GM18502 (cell line): ENCODE data around the gene PPM1A.

Experiments
- ATAC-seq: cut with Tn5 transposase; IDR thresholded peaks from one replicate; pipeline ENCODE4 v1.9.1; 2021; ENCODE audit warnings: mild to moderate bottlenecking; ENCODE audit not compliant: unreplicated experiment, poor library complexity

PPM1A gene

DNA sequence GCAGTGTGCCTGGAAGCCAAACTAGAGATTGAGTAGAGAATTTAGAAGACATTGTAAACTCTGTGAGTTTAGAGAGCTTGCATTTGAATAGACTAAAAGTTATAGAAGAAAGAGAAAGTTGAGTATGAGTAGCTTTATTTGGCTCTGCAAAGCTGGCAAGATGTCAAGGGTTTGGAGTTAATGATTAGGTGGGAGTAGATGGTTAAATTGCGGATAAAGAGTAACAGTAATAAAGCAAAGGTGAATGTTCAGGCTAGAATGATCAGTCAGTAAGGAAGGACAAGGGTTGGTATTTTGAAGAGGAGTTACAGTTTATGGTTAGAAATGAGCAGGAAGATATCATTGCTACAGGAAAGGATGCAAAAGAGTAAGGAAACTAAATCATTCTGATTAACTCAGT lies 5.2 kb downstream of the PPM1A start:
- ATAC-seq: no peak

GRCh38 chr14:60257865-60258264 lies 8.8 kb downstream of the PPM1A start:
- no peak for ATAC-seq

GRCh38 chr14:60265163-60265562 lies 16.1 kb downstream of the PPM1A start:
- no peak for ATAC-seq

- ATAC-seq: no peak
These were observed 17.3 kb downstream of the PPM1A start for GRCh38 chr14:60266021-60266937.

GRCh38 chr14:60272177-60272576 lies 23.2 kb downstream of the PPM1A start:
- no peak for ATAC-seq

- ATAC-seq: no peak
These were observed 24.9 kb downstream of the PPM1A start for GRCh38 chr14:60273956-60274355.

- no peak for ATAC-seq
These were observed 25.4 kb downstream of the PPM1A start for GRCh38 chr14:60274448-60274847.

DNA sequence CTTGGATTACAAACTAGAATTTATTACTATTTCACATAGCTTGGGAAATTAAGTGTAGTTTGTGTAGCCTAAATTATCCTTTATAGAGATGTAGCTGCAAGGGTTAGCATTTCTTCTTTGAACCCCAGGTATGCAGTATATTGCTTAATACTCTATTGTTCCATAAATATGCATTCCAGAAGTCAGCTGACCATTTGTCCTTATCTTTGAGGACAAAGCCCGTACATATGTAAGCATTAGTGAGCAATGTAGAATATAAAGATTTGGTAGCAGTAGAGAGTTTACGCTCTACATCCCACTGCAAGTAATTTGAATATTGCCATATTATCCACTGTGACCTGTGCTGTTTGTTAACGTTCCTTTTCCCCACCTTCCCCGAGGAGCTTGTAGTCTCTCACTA lies 26.9 kb downstream of the PPM1A start:
- no peak for ATAC-seq

DNA sequence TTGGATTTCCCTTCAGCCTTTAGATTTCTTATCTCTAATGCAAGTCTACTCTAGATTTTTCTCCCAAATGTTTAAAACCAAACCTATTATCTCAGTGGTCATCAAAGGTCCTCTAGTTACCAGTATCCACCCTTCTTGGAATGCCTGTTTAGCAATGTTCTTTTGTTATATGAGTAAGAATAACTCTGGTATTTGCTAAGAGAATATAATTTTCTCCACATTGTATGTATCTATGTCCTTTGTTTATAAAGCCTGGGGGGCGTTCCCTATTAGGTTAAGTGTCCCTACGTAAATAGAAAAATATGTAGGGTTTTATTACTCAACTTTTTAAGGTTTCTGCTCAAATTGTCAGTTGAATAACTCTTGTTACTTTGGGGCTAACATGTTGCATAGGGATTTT lies 27.3 kb downstream of the PPM1A start:
- no peak for ATAC-seq

- no peak for ATAC-seq
These were observed 28.7 kb downstream of the PPM1A start for GRCh38 chr14:60277605-60278190.

DNA sequence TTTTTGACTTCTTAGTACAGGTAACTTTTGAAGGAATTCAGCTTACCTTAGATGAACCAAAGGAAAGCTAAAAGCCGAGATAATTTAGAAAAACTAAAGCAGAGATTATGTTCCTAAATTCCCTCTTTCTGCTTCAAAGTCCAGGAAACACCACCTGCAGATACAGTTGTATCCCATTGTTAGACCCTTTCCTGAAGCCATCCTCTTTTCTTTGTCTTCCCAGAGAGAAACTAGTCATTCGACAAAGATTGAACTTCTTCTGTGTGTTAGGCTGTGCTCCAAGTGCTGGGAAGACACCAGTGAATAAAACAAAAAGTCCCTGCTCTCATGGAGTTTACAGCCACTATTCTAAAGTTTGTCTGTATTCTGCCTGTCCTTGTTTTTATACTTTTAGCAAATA lies 29.3 kb downstream of the PPM1A start:
- no peak for ATAC-seq

DNA sequence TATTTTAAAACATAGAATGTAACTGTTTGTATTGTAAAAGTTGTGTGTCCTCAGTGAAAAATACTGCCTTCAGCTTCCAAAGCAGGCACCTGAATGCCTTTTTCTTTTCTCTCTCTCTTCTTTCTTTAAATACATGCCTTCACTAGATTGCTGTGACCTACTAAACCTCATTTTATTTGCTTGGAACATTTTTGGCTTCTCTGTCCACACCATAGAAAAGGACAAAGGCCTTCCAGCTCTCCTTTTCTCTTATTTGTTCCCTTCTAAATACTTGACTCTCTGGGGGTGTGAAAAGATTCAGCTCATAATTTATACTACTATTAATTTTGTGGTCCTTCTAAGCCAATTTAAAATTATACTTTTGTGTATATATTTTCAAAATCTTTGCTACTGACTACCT lies 38.4 kb downstream of the PPM1A start:
- no peak for ATAC-seq

DNA sequence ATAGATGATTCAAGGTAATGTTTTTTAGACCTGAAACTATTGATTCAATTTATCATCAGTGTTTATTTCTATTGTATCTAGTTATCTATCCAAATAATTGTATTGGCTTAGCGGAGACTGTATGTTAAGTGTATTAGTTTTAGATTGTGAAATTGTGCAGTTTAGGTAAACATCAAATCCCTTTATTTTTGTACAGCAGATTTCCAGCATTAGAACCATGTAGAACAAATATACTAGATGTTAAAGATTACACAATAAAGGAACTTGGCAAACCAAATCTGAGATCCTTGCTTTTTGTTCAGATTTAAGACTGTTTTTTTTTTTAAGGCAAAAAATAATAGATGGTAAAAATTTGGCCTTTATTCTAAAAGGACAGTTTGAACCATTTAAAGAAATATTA lies 39.3 kb downstream of the PPM1A start:
- no peak for ATAC-seq

DNA sequence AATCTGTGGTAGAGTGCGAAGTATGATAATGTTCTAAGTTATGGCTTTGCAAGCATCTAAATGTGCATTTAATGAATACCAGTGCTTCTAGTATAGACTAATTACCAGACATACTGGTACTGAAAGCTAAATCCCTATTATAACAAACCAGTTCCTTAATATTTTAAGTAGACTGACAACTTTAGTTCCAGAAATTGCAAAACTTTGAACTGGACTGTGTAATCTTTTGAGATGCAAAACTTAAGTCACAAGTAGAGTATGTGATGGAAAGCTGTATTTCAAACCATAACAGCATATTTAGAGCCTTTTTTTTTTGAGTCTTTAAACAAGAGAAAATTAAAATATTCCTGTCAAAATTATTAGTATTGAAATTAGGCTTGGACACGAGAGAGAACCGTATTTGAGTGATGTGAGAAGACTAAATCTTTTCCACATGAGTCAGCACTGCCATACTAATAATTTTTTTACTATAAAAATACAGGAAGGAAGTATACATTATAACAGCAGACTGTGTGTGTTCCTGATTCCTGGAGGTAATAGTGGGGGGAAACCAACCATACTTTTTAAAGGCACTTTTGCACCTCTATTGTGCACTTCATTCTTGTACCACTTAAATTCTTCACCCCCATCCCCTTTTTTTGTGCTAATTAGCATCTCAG lies 45.5 kb downstream of the PPM1A start:
- no peak for ATAC-seq

GRCh38 chr14:60300019-60300418 lies 51.0 kb downstream of the PPM1A start:
- no peak for ATAC-seq

- ATAC-seq: no peak
These were observed 52.7 kb downstream of the PPM1A start for GRCh38 chr14:60301685-60302084.

GRCh38 chr14:60302663-60303062 lies 53.6 kb downstream of the PPM1A start:
- no peak for ATAC-seq

DNA sequence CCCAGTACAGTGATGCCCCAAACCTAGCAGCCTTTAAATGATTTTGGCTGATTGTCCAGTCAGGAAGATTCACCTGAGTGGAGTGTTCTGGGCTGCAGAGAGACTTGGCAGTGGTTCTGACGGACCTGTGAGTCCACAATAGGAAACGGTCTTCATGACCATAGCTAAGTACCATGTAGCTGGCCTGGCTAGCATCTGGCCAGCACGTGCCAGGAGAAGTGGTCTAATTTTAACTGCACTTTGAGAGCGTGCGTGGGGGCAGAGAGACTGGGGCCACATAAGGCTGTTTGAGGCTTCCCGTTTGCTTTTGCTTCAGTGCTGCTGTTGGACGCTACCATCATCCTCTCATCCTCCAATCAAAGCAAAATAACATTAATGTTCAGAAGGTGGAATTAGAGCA lies 54.7 kb downstream of the PPM1A start:
- ATAC-seq: no peak

DNA sequence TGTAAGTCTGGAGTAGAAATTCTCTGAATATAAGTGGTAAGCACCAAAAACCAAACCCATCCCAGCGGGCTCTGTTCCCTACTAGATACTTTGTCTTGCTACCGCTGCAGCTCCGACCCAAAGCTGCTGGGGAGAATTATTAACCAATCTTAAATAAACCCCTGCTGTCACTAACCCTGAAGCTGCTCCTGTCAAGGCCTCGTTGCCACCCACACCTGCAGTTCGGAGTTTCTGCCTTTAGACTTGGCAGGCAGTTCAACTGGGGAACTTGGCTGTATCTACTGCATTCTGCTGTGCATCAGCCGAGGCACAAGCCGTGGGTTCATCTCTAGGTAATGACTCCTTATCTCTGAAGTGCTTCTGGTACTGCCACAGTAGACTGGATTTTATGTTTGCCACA lies 55.5 kb downstream of the PPM1A start:
- ATAC-seq: no peak

DNA sequence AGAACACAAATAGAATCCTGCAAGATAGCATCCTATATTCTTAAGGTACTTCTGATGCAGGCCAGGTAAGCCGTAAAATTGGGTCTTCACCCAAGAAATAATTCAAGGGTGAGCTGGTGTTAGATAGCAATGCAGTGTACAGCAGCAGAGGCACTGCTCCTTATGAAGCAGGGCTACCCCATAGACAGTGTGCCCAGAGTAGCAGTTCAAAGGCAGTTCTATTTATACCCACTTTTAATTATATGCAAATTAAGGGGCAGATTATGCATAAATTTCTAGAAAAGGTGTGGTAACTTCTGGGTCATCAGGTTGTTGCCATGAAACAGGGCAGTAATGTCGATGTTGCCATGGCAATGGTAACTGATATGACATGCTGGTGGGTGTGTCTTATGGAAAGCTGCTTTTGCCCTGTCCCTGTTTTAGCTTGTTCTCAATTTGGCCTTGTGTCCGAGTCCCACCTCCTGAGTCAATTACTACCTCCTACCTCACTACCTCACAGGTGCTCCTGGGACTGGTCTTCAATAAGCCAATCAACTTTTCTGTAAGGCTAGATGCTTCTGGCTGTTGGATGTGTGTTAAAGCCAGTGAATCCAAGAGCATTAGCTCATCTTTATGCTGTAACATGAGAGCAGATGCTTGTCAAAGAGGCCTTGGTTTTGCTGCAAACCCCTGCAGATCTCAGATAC lies 61.0 kb downstream of the PPM1A start:
- ATAC-seq: no peak

GRCh38 chr14:60311417-60311816 lies 62.4 kb downstream of the PPM1A start:
- no peak for ATAC-seq
